SH-SY5Y (cell line): ENCODE data around the gene EXOC2.

ENCODE experiments used
- GATA2 ChIP-seq: IDR thresholded peaks from 2 replicates; pipeline ENCODE4 v1.6.1; 2011; ENCODE audit warnings: mild to moderate bottlenecking, low read depth, low read length
- GATA3 ChIP-seq: IDR thresholded peaks from 2 replicates; pipeline ENCODE4 v1.6.1; 2011; ENCODE audit warnings: low read depth, mild to moderate bottlenecking, low read length, moderate library complexity

EXOC2 gene

GRCh38 chr6:692858-693722, at the start of gene EXOC2:
EXOC2 (minus strand) TSS chr6:693139; CDS start chr6:637818, 55,321 bp downstream.
- TF ChIP-seq GATA2, result no peak
- no peak for TF ChIP-seq GATA3

- TF ChIP-seq GATA3, result no peak
- TF ChIP-seq GATA2, result no peak
These were observed 48.7 kb upstream of the EXOC2 start for GRCh38 chr6:741410-742339.

GRCh38 chr6:736657-737446, 43.9 kb upstream of the EXOC2 start:
- TF ChIP-seq GATA3, result no peak
- TF ChIP-seq GATA2, result no peak

- TF ChIP-seq GATA3, result no peak
- no peak for TF ChIP-seq GATA2
These were observed 40.7 kb upstream of the EXOC2 start for GRCh38 chr6:733431-734219.

- no peak for TF ChIP-seq GATA2
- no peak for TF ChIP-seq GATA3
These were observed 39.0 kb upstream of the EXOC2 start for GRCh38 chr6:731924-732323.

GRCh38 chr6:729606-730320, 36.8 kb upstream of the EXOC2 start:
- TF ChIP-seq GATA3 (no peak), GATA2 (no peak)

- TF ChIP-seq GATA3, result no peak
- no peak for TF ChIP-seq GATA2
These were observed 34.9 kb upstream of the EXOC2 start for GRCh38 chr6:727856-728255.

GRCh38 chr6:723540-723939, 30.6 kb upstream of the EXOC2 start:
- TF ChIP-seq GATA2, result no peak
- TF ChIP-seq GATA3, result no peak

GRCh38 chr6:722608-723007, 29.7 kb upstream of the EXOC2 start:
- TF ChIP-seq GATA3 (no peak), GATA2 (no peak)

GRCh38 chr6:722077-722524, 29.2 kb upstream of the EXOC2 start:
- TF ChIP-seq GATA2 (no peak), GATA3 (no peak)

GRCh38 chr6:718345-718744, 25.4 kb upstream of the EXOC2 start:
- TF ChIP-seq GATA3 (no peak), GATA2 (no peak)

- TF ChIP-seq GATA3 (no peak), GATA2 (no peak)
These were observed 24.2 kb upstream of the EXOC2 start for GRCh38 chr6:717135-717534.
